Effector memory CD4-positive, alpha-beta T cell (primary cell): ENCODE data around the gene FAM187B.

Experiments
- DNase-seq, 3 donors: peaks; one replicate each; pipeline ENCODE4 v3.0.0-alpha.2; 2020
- H3K27ac ChIP-seq: 2 replicates; pipeline ENCODE4 v1.7.0; 2013; ENCODE audit warnings: mild to moderate bottlenecking, low read length, moderate library complexity; ENCODE audit not compliant: insufficient read depth, poor library complexity, severe bottlenecking
- H3K27me3 ChIP-seq: replicated peaks from 2 replicates; pipeline ENCODE4 v1.7.0; 2013; ENCODE audit warnings: mild to moderate bottlenecking, low read length; ENCODE audit not compliant: insufficient read depth, control insufficient read depth, poor library complexity, severe bottlenecking
- H3K36me3 ChIP-seq: 2 replicates; pipeline ENCODE4 v1.7.0; 2013; ENCODE audit warnings: mild to moderate bottlenecking, low read length, moderate library complexity; ENCODE audit not compliant: control insufficient read depth, insufficient read depth
- H3K4me1 ChIP-seq: 2 replicates; pipeline ENCODE4 v1.7.0; 2013; ENCODE audit warnings: low read length, mild to moderate bottlenecking; ENCODE audit not compliant: control insufficient read depth, insufficient read depth, poor library complexity, severe bottlenecking
- H3K4me3 ChIP-seq: 2 replicates; pipeline ENCODE4 v1.7.0; 2013; ENCODE audit warnings: low read length, low read depth, mild to moderate bottlenecking; ENCODE audit not compliant: insufficient read depth, poor library complexity, severe bottlenecking
- H3K9me3 ChIP-seq: 2 replicates; pipeline ENCODE4 v1.7.0; 2013; ENCODE audit warnings: mild to moderate bottlenecking, low read length, moderate library complexity; ENCODE audit not compliant: control insufficient read depth

The FAM187B gene

GRCh38 chr19:35261356-35262100 lies 33.0 kb upstream of the FAM187B start:
- Histone ChIP-seq H3K36me3 (peaks cover 18% of the 10 kb centered on the region), H3K4me1 (peaks cover 10% of the 10 kb centered on the region), H3K9me3 (no peaks in the 10 kb centered on the region), H3K27me3 (no peaks in the 10 kb centered on the region), H3K27ac (no peak overlapping the region), H3K4me3 (no peak overlapping the region)
- DNase-seq, result no peak

- H3K9me3 ChIP-seq, result no peaks in the 10 kb centered on the region
- H3K4me1 ChIP-seq, result peaks cover 10% of the 10 kb centered on the region
- no peak overlapping the region for H3K4me3 ChIP-seq
- no peaks in the 10 kb centered on the region for H3K27me3 ChIP-seq
- peaks cover 18% of the 10 kb centered on the region for H3K36me3 ChIP-seq
- no peak overlapping the region for H3K27ac ChIP-seq
- DNase-seq, result no peak
These were observed 32.3 kb upstream of the FAM187B start for GRCh38 chr19:35260694-35261304.

GRCh38 chr19:35257113-35257461 lies 28.5 kb upstream of the FAM187B start:
- no peak overlapping the region for H3K4me3 ChIP-seq
- H3K4me1 ChIP-seq, result peaks cover 10% of the 10 kb centered on the region
- H3K27me3 ChIP-seq, result no peaks in the 10 kb centered on the region
- peaks cover 15% of the 10 kb centered on the region for H3K36me3 ChIP-seq
- no peak for DNase-seq
- no peaks in the 10 kb centered on the region for H3K9me3 ChIP-seq
- no peak overlapping the region for H3K27ac ChIP-seq

GRCh38 chr19:35256566-35256965 lies 28.0 kb upstream of the FAM187B start:
- peaks cover 10% of the 10 kb centered on the region for H3K4me1 ChIP-seq
- no peak for DNase-seq

GRCh38 chr19:35254341-35255297 lies 26.1 kb upstream of the FAM187B start:
- DNase-seq, result no peak
- peaks cover 15% of the 10 kb centered on the region for H3K4me1 ChIP-seq
- no peak overlapping the region for H3K4me3 ChIP-seq
- no peaks in the 10 kb centered on the region for H3K9me3 ChIP-seq
- H3K27me3 ChIP-seq, result no peaks in the 10 kb centered on the region
- H3K27ac ChIP-seq, result no peak overlapping the region
- H3K36me3 ChIP-seq, result peaks cover 15% of the 10 kb centered on the region

More at GRCh38 chr19:35256566-35256965, 28.0 kb upstream of the FAM187B start:
- no peak overlapping the region for H3K27ac ChIP-seq
- H3K36me3 ChIP-seq, result peaks cover 15% of the 10 kb centered on the region
- H3K9me3 ChIP-seq, result no peaks in the 10 kb centered on the region
- H3K27me3 ChIP-seq, result no peaks in the 10 kb centered on the region
- no peak overlapping the region for H3K4me3 ChIP-seq

GRCh38 chr19:35253316-35254286 lies 25.1 kb upstream of the FAM187B start:
- Histone ChIP-seq H3K4me3 (no peak overlapping the region), H3K27me3 (no peaks in the 10 kb centered on the region), H3K9me3 (no peaks in the 10 kb centered on the region), H3K27ac (no peak overlapping the region), H3K36me3 (peaks cover 15% of the 10 kb centered on the region), H3K4me1 (peaks cover 22% of the 10 kb centered on the region)
- DNase-seq, result no peak

GRCh38 chr19:35251456-35251855 lies 22.9 kb upstream of the FAM187B start:
- H3K36me3 ChIP-seq, result peaks cover 15% of the 10 kb centered on the region
- no peak overlapping the region for H3K4me3 ChIP-seq
- H3K27me3 ChIP-seq, result no peaks in the 10 kb centered on the region
- DNase-seq, result no peak
- peaks cover 26% of the 10 kb centered on the region for H3K4me1 ChIP-seq
- H3K9me3 ChIP-seq, result no peaks in the 10 kb centered on the region
- H3K27ac ChIP-seq, result no peak overlapping the region

- peak overlapping the region; percentile 75 for H3K4me3 ChIP-seq
These were observed 21.5 kb upstream of the FAM187B start for GRCh38 chr19:35249848-35250711.

More at GRCh38 chr19:35249848-35250711, 21.5 kb upstream of the FAM187B start:
- H3K4me1 ChIP-seq, result peaks cover 26% of the 10 kb centered on the region
- no peaks in the 10 kb centered on the region for H3K9me3 ChIP-seq
- H3K27me3 ChIP-seq, result no peaks in the 10 kb centered on the region
- no peak for DNase-seq
- peak overlapping the region; percentile 78 for H3K27ac ChIP-seq
- peaks cover 12% of the 10 kb centered on the region for H3K36me3 ChIP-seq
